HepG2 (cell line): ENCODE data around the gene DALRD3. TPM values are rescaled to one million over a fixed set of nuclear protein-coding genes. Genes with fewer than 3 reads are reported as not detected.

Experiments used
- BORCS8-MEF2B ChIP-seq: sonication (generic); formaldehyde crosslinking; IDR thresholded peaks from 2 replicates; pipeline ENCODE4 v1.8.0; 2022; ENCODE audit warnings: mild to moderate bottlenecking, missing genetic modification reagents
- CCAR2 ChIP-seq: fragments of 200-400 bp; formaldehyde crosslinking; optimal IDR thresholded peaks from 2 replicates; pipeline ENCODE3; 2018; ENCODE audit warnings: low read depth, mild to moderate bottlenecking, low read length, moderate library complexity
- DNMT3B ChIP-seq: conservative IDR thresholded peaks from 2 replicates; pipeline ENCODE4 v1.6.1; 2016; ENCODE audit warnings: missing biosample characterization, control low read depth
- JUND ChIP-seq: sonication (generic); formaldehyde crosslinking; IDR thresholded peaks from 2 replicates; pipeline ENCODE4 v1.8.0; 2022; ENCODE audit warnings: mild to moderate bottlenecking, missing genetic modification reagents
- MED13 ChIP-seq: sonication (generic); formaldehyde crosslinking; IDR thresholded peaks from 2 replicates; pipeline ENCODE4 v1.5.0; 2020; ENCODE audit warnings: missing genetic modification reagents
- MED8 ChIP-seq: sonication (generic); formaldehyde crosslinking; IDR thresholded peaks from 2 replicates; pipeline ENCODE4 v1.8.1; 2023; ENCODE audit warnings: mild to moderate bottlenecking, missing genetic modification reagents; ENCODE audit not compliant: insufficient replicate concordance
- NCOA2 ChIP-seq: sonication (generic); formaldehyde crosslinking; IDR thresholded peaks from 2 replicates; pipeline ENCODE4 v1.8.0; 2022; ENCODE audit warnings: inconsistent platforms
- PHF21A ChIP-seq: sonication (generic); formaldehyde crosslinking; IDR thresholded peaks from 2 replicates; pipeline ENCODE4 v1.5.0; 2020; ENCODE audit warnings: mild to moderate bottlenecking, missing genetic modification reagents
- PRMT3 ChIP-seq: sonication (generic); formaldehyde crosslinking; IDR thresholded peaks from 2 replicates; pipeline ENCODE4 v1.8.1; 2022; ENCODE audit warnings: low read depth, mild to moderate bottlenecking, moderate library complexity, missing genetic modification reagents, borderline replicate concordance
- SP4 ChIP-seq: sonication (generic); formaldehyde crosslinking; IDR thresholded peaks from 2 replicates; pipeline ENCODE4 v1.8.1; 2023; ENCODE audit warnings: mild to moderate bottlenecking, missing genetic modification reagents
- TSC22D2 ChIP-seq: sonication (generic); formaldehyde crosslinking; IDR thresholded peaks from 2 replicates; pipeline ENCODE4 v1.5.1; 2020; ENCODE audit warnings: missing genetic modification reagents, mild to moderate bottlenecking, borderline replicate concordance
- ZC3H4 ChIP-seq: sonication (generic); formaldehyde crosslinking; IDR thresholded peaks from 2 replicates; pipeline ENCODE4 v1.4.0; 2020; ENCODE audit warnings: missing genetic modification reagents, borderline replicate concordance
- ZFX ChIP-seq: sonication (generic); formaldehyde crosslinking; IDR thresholded peaks from 2 replicates; pipeline ENCODE4 v1.4.0; 2020; ENCODE audit warnings: mild to moderate bottlenecking, low read depth, missing genetic modification reagents, moderate library complexity
- ZMYM2 ChIP-seq: sonication (generic); formaldehyde crosslinking; IDR thresholded peaks from 2 replicates; pipeline ENCODE4 v1.8.0; 2022; ENCODE audit warnings: mild to moderate bottlenecking, missing genetic modification reagents
- ZNF12 ChIP-seq: sonication (generic); formaldehyde crosslinking; IDR thresholded peaks from 2 replicates; pipeline ENCODE4 v1.5.0; 2020; ENCODE audit warnings: missing genetic modification reagents
- ZNF354B ChIP-seq: sonication (generic); formaldehyde crosslinking; IDR thresholded peaks from 2 replicates; pipeline ENCODE4 v1.8.0; 2022; ENCODE audit warnings: mild to moderate bottlenecking, missing genetic modification reagents
- ZNF383 ChIP-seq: sonication (generic); formaldehyde crosslinking; IDR thresholded peaks from 2 replicates; pipeline ENCODE4 v1.4.0; 2020; ENCODE audit warnings: missing genetic modification reagents, mild to moderate bottlenecking, borderline replicate concordance
- ZNF501 ChIP-seq: sonication (generic); formaldehyde crosslinking; IDR thresholded peaks from 2 replicates; pipeline ENCODE4 v1.5.1; 2020; ENCODE audit warnings: mild to moderate bottlenecking, moderate library complexity, missing genetic modification reagents
- ZNF83 ChIP-seq: sonication (generic); formaldehyde crosslinking; IDR thresholded peaks from 2 replicates; pipeline ENCODE4 v1.4.0; 2020; ENCODE audit warnings: missing genetic modification reagents, mild to moderate bottlenecking, borderline replicate concordance
- ZXDC ChIP-seq: sonication (generic); formaldehyde crosslinking; IDR thresholded peaks from 2 replicates; pipeline ENCODE4 v1.5.0; 2020; ENCODE audit warnings: mild to moderate bottlenecking, missing genetic modification reagents
- polyA plus RNA-seq, 8 experiments: library from polyadenylated mRNA; depleted of rRNA in 3 of 8; stranded (reverse) in 7 of 8; unstranded in 1 of 8; fragments of >200 nt; fragmentation: Illumina TruSeq in 4 of 8; extraction: Trizol in 4 of 8; gene quantifications; 2 replicates each; pipeline versions ENCODE4 v1.2.1 to v1.2.3, GENCODE V29; 2011 to 2016; ENCODE audit warnings: low read depth in 4 of 8, missing spikeins in 1 of 8, mixed read lengths in 1 of 8; ENCODE audit not compliant: insufficient read depth in 1 of 8
- total RNA-seq, 5 experiments: library from RNA; depleted of rRNA; stranded (reverse); fragments of >200 nt; fragmentation: Illumina TruSeq; extraction: Trizol; gene quantifications; 2 replicates each; pipeline ENCODE4 v1.2.3, GENCODE V29; 2016; ENCODE audit warnings: low read depth in 1 of 5
- TF ChIP-seq, protein P1 (sequence below): sonication (generic); formaldehyde crosslinking; IDR thresholded peaks from 2 replicates; pipeline ENCODE4 v1.5.1; 2020; ENCODE audit warnings: mild to moderate bottlenecking, missing genetic modification reagents, moderate library complexity
- TF ChIP-seq, protein P2 (sequence below): sonication (generic); formaldehyde crosslinking; IDR thresholded peaks from 2 replicates; pipeline ENCODE4 v1.5.1; 2020; ENCODE audit warnings: missing genetic modification reagents, mild to moderate bottlenecking, borderline replicate concordance

Gene DALRD3
- total and polyA plus RNA-seq, 2 of the 13 experiments (the other 11 are each of a cell fraction or from before 2014, with no cell fraction given): 19.9 to 36.5 TPM

DNA sequence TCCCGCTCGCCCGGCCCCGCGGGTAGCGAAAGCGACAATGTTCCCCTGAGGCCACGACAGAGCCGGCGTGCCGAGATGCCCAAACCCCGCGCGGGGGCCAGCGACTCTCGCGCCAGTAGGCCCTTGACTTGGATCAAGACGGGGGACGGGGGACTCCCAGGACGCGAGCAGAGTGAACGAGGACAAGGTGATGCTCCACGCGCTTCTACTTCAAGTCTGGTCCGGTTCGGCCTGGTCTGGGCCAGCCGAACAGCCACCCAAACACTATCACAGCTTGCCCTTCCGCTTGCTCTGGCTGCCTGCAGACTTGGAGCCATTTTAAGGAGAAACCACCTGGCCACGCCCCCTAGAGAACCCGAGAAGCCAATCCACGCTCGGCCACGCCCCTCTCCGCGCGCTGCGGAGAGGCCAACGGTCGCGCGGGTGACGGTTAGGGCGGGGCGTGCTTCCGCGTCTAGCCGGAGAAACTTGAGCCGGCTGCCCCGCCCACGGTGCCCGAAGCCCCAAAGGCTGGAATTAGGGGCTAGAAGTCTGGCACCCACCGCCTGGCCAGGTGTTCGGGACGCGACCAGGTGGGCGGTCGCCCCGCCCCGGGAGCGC lies 2.9 kb upstream of the DALRD3 start (continued):
- TF ChIP-seq BORCS8-MEF2B (peak; percentile 16; the same call in 1 of the 2 replicates), ZNF383 (CRISPR knock-in tag) (no peak), NCOA2 (CRISPR knock-in tag) (peak; percentile 61), MED13 (CRISPR knock-in tag) (peak; percentile 42; the same call in 1 of the 2 replicates), DNMT3B (CRISPR knock-in tag) (peak; percentile 40; the same call in 1 of the 2 replicates), ZNF354B (CRISPR knock-in tag) (no peak), ZFX (CRISPR knock-in tag) (peak; percentile 99), ZMYM2 (no peak), PHF21A (CRISPR knock-in tag) (no peak; the same call in 1 of the 2 replicates), ZC3H4 (0 out of 2 replicates have a peak, but pooled peaks have one; percentile 20), ZXDC (CRISPR knock-in tag) (no peak), ZNF83 (CRISPR knock-in tag) (peak; percentile 73; the same call in 1 of the 2 replicates), ZNF501 (no peak), ZNF12 (CRISPR knock-in tag) (peak; percentile 34; the same call in 1 of the 2 replicates), CCAR2 (no peak), TSC22D2 (0 out of 2 replicates have a peak, but pooled peaks have one; percentile 69), MED8 (no peak), JUND (CRISPR knock-in tag) (no peak), SP4 (CRISPR knock-in tag) (peak; percentile 81), PRMT3 (CRISPR knock-in tag) (no peak)
- TF ChIP-seq, protein P1, sequence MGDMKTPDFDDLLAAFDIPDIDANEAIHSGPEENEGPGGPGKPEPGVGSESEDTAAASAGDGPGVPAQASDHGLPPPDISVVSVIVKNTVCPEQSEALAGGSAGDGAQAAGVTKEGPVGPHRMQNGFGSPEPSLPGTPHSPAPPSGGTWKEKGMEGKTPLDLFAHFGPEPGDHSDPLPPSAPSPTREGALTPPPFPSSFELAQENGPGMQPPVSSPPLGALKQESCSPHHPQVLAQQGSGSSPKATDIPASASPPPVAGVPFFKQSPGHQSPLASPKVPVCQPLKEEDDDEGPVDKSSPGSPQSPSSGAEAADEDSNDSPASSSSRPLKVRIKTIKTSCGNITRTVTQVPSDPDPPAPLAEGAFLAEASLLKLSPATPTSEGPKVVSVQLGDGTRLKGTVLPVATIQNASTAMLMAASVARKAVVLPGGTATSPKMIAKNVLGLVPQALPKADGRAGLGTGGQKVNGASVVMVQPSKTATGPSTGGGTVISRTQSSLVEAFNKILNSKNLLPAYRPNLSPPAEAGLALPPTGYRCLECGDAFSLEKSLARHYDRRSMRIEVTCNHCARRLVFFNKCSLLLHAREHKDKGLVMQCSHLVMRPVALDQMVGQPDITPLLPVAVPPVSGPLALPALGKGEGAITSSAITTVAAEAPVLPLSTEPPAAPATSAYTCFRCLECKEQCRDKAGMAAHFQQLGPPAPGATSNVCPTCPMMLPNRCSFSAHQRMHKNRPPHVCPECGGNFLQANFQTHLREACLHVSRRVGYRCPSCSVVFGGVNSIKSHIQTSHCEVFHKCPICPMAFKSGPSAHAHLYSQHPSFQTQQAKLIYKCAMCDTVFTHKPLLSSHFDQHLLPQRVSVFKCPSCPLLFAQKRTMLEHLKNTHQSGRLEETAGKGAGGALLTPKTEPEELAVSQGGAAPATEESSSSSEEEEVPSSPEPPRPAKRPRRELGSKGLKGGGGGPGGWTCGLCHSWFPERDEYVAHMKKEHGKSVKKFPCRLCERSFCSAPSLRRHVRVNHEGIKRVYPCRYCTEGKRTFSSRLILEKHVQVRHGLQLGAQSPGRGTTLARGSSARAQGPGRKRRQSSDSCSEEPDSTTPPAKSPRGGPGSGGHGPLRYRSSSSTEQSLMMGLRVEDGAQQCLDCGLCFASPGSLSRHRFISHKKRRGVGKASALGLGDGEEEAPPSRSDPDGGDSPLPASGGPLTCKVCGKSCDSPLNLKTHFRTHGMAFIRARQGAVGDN: peak; percentile 12; the same call in 1 of the 2 replicates
- TF ChIP-seq, protein P2, sequence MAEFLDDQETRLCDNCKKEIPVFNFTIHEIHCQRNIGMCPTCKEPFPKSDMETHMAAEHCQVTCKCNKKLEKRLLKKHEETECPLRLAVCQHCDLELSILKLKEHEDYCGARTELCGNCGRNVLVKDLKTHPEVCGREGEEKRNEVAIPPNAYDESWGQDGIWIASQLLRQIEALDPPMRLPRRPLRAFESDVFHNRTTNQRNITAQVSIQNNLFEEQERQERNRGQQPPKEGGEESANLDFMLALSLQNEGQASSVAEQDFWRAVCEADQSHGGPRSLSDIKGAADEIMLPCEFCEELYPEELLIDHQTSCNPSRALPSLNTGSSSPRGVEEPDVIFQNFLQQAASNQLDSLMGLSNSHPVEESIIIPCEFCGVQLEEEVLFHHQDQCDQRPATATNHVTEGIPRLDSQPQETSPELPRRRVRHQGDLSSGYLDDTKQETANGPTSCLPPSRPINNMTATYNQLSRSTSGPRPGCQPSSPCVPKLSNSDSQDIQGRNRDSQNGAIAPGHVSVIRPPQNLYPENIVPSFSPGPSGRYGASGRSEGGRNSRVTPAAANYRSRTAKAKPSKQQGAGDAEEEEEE: no peak
